DOHH2 (cell line): ENCODE measurements around the gene IRF2.

Experiments
- H3F3A ChIP-seq: fragments of 200-600 bp; sonication (generic), shearing (Covaris generic); 2 replicates; pipeline ENCODE4 v1.6.0; 2016; ENCODE audit warnings: antibody characterized with exemption, mild to moderate bottlenecking; ENCODE audit not compliant: control insufficient read depth, insufficient read depth
- H3K27ac ChIP-seq: fragments of 200-600 bp; sonication (generic); 2 replicates; pipeline ENCODE4 v1.5.1; 2014; ENCODE audit warnings: low read depth, mild to moderate bottlenecking, low read length, moderate library complexity
- H3K27me3 ChIP-seq: fragments of 200-600 bp; sonication (generic); 2 replicates; pipeline ENCODE4 v1.6.1; 2014; ENCODE audit warnings: mild to moderate bottlenecking, low read length, mixed read lengths; ENCODE audit not compliant: control insufficient read depth
- H3K36me3 ChIP-seq: fragments of 200-600 bp; sonication (generic); 2 replicates; pipeline ENCODE4 v1.6.1; 2014; ENCODE audit warnings: mild to moderate bottlenecking, low read length, moderate library complexity, mixed read lengths; ENCODE audit not compliant: control insufficient read depth
- H3K4me1 ChIP-seq: fragments of 200-600 bp; sonication (generic); 2 replicates; pipeline ENCODE4 v1.6.1; 2014; ENCODE audit warnings: mild to moderate bottlenecking, low read length, mixed read lengths; ENCODE audit not compliant: control insufficient read depth
- H3K4me2 ChIP-seq: fragments of 200-600 bp; sonication (generic); 2 replicates; pipeline ENCODE4 v1.6.0; 2014; ENCODE audit warnings: mild to moderate bottlenecking, low read length, moderate library complexity
- H3K4me3 ChIP-seq: fragments of 200-600 bp; sonication (generic); 2 replicates; pipeline ENCODE4 v1.5.1; 2014; ENCODE audit warnings: mild to moderate bottlenecking, low read length, mixed read lengths
- H3K79me2 ChIP-seq: fragments of 200-600 bp; sonication (generic); 2 replicates; pipeline ENCODE4 v1.6.1; 2014; ENCODE audit warnings: mild to moderate bottlenecking, low read length, mixed read lengths; ENCODE audit not compliant: control insufficient read depth
- H3K9me2 ChIP-seq: fragments of 200-600 bp; sonication (generic); replicated peaks from 2 replicates; pipeline ENCODE4 v1.6.1; 2014; ENCODE audit warnings: mild to moderate bottlenecking, low read length, mixed read lengths; ENCODE audit not compliant: control insufficient read depth
- H3K9me3 ChIP-seq: fragments of 200-600 bp; sonication (generic); 2 replicates; pipeline ENCODE4 v1.6.1; 2014; ENCODE audit warnings: antibody characterized with exemption, low read length, mixed read lengths; ENCODE audit not compliant: control insufficient read depth, insufficient read depth
- H4K20me1 ChIP-seq: fragments of 200-600 bp; sonication (generic); 2 replicates; pipeline ENCODE4 v1.6.0; 2014; ENCODE audit warnings: low read depth, mild to moderate bottlenecking, antibody characterized with exemption, low read length, moderate library complexity; ENCODE audit not compliant: control insufficient read depth, insufficient read depth
- CTCF ChIP-seq: fragments of 200-600 bp; sonication (generic); IDR thresholded peaks from one replicate; pipeline ENCODE4 v1.5.1; 2014; ENCODE audit warnings: antibody characterized with exemption, mild to moderate bottlenecking, low read depth, low read length; ENCODE audit not compliant: poor library complexity, severe bottlenecking
- EZH2phosphoT487 ChIP-seq: fragments of 200-600 bp; sonication (generic); IDR thresholded peaks from 2 replicates; pipeline ENCODE4 v1.6.1; 2017; ENCODE audit warnings: borderline replicate concordance, mild to moderate bottlenecking, antibody characterized with exemption, low read length, moderate library complexity, mixed read lengths

IRF2 gene

GRCh38 chr4:184409502-184409901, 64.8 kb downstream of the IRF2 start:
- Histone ChIP-seq H3K4me1 (peaks cover 42% of the 10 kb centered on the region), H3K36me3 (peaks cover 17% of the 10 kb centered on the region), H3K27me3 (no peaks in the 10 kb centered on the region), H3K9me3 (no peaks in the 10 kb centered on the region), H3K79me2 (no peaks in the 10 kb centered on the region), H3K4me2 (peak overlapping the region; percentile 37), H4K20me1 (0 out of 2 replicates have a peak, but pooled peaks cover 10% of the 10 kb centered on the region), H3K9me2 (no peaks in the 10 kb centered on the region), H3K4me3 (no peak overlapping the region), H3K27ac (no peak overlapping the region), H3F3A (peaks cover 16% of the 10 kb centered on the region)
- TF ChIP-seq EZH2phosphoT487 = no peak
- no peak for TF ChIP-seq CTCF

GRCh38 chr4:184408684-184409081, 65.7 kb downstream of the IRF2 start:
- Histone ChIP-seq H3K9me3 (no peaks in the 10 kb centered on the region), H3K36me3 (peaks cover 17% of the 10 kb centered on the region), H3K4me3 (no peak overlapping the region), H3F3A (peaks cover 16% of the 10 kb centered on the region), H3K4me1 (peaks cover 42% of the 10 kb centered on the region), H3K79me2 (no peaks in the 10 kb centered on the region), H3K27ac (no peak overlapping the region), H3K27me3 (no peaks in the 10 kb centered on the region), H4K20me1 (0 out of 2 replicates have a peak, but pooled peaks cover 10% of the 10 kb centered on the region), H3K9me2 (no peaks in the 10 kb centered on the region), H3K4me2 (peak overlapping the region; percentile 37; the same call in 1 of the 2 replicates)
- TF ChIP-seq CTCF (no peak), EZH2phosphoT487 (no peak)

- Histone ChIP-seq H3K4me2 (peak overlapping the region; percentile 63), H3K4me1 (peaks cover 42% of the 10 kb centered on the region), H3K36me3 (peaks cover 17% of the 10 kb centered on the region), H3K79me2 (no peaks in the 10 kb centered on the region), H3K27ac (peak overlapping the region; percentile 64), H3K4me3 (peak overlapping the region; percentile 51; the same call in 1 of the 2 replicates), H3K27me3 (no peaks in the 10 kb centered on the region), H3K9me2 (no peaks in the 10 kb centered on the region), H3F3A (peaks cover 16% of the 10 kb centered on the region), H3K9me3 (no peaks in the 10 kb centered on the region), H4K20me1 (0 out of 2 replicates have a peak, but pooled peaks cover 10% of the 10 kb centered on the region)
- no peak for TF ChIP-seq EZH2phosphoT487
- TF ChIP-seq CTCF = no peak
These were observed 66.2 kb downstream of the IRF2 start for GRCh38 chr4:184408021-184408683.
